HG02610 (cell line): Measurements from ENCODE around the gene LRRC32.

Experiments
- ATAC-seq: cut with Tn5 transposase; IDR thresholded peaks from one replicate; pipeline ENCODE4 v1.9.1; 2021; ENCODE audit warnings: mild to moderate bottlenecking, moderate library complexity; ENCODE audit not compliant: unreplicated experiment

The LRRC32 gene

DNA sequence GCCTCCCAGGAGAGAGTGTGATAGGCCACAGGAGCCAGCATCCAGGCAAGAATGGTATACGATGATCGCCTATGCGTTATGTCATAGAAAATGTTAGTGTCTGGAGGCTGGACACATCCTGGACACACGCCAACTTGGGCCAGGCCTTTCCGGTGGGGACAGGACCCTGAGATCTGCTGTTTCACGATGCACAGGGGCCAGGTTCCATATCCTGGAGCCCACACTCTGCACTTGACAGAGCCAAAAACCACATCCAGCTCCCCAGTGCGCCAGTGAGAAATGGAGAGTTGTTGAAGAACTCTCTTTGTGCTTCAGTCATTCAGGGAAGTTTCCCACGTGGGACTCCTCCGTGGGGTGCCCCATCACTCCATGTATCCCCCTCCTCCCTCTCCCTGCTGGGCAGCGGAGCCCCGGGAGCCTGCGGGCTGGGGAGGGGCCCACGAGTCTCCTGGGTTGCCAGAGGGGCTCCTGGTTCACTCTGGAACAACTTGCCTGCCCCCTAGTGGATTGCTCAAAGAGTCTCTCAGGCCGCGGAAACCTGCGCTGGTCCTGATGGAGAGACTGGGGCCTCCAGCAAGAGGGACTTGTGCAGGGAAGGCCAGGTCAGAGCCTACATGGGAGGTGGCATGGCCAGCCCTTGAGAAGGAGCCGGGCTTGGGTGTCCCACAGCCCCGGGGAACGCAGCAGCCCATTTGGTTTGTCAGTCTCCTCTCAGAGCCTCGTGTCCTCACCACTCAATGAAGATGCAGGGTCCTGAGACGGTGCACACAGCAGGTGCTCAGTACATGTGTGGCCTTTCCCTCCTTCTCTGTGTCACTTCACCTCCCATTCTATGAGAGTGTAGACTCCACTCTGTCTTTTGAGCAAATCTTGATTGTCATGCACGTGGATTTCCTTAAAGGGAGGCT lies 10.2 kb upstream of the LRRC32 start:
- no peak for ATAC-seq

DNA sequence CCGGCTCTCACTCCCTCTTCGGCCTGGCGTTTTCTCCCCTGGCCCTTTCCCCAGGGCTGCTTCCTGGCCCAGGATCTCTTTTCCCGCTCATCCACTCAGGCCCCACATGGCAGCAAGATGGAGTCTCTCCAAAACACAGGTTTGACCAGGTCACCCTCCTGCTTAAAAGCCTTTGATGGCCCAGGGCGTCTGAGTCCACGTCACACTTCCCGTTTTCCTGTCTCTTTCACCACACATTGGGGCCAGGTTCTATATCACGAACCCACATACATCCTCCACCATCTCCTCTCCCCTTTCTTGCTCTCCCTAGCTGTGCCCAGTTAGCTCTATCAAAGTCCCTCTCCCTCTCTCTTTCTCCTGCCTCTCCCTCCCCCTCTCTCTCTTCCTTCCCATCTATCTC lies 7.8 kb upstream of the LRRC32 start:
- ATAC-seq = no peak

DNA sequence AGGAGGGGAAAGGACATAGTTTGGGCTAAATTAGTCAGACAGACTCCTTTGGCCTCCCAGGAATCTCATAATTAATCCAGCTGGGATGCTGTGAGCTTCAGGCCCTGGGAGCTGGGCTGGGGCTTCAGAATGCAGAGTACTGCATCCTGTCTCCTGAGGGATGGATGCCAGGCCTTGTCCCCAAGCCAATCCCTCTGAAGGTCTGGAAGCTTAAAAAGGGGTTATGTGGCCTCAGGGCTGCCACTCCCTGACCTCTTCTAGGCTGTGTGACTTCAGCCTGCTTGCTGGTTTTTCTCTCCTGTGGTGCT lies 6.9 kb upstream of the LRRC32 start:
- ATAC-seq = no peak

DNA sequence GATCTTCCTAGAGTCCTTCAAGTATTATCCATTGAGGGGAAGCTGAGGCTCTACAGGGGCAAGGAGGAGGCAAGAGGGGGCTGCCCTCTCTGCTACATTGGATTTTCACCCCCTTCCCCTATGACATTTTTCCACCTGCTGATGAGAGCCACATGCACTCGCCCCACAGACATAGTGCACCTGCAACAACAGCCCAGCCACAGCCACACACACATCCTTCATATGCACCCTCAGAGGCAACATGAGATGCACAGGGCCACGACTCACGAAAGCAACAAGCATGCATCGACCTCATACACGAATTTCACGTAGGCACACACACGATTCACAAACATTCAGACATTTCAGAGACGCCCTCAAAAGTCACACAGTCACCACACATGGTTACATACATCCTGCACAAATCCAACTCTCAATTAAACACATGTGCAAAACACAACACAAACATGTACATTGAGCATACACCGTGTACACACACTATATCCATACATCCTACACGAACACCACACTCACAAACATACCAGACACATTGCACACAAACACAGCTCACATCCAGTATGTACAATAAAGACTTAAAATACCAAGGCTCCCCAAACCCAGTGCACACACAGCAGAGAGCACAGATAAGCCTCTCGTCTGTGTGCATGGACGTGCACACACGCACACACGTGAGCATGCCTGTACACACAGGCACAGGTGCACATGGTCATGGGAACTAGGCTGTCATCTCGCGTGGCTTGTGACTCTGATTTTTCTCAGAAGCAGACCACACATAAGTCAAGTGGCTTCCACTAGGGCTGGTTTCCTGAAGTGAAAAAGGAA lies 6.3 kb upstream of the LRRC32 start:
- ATAC-seq = no peak

DNA sequence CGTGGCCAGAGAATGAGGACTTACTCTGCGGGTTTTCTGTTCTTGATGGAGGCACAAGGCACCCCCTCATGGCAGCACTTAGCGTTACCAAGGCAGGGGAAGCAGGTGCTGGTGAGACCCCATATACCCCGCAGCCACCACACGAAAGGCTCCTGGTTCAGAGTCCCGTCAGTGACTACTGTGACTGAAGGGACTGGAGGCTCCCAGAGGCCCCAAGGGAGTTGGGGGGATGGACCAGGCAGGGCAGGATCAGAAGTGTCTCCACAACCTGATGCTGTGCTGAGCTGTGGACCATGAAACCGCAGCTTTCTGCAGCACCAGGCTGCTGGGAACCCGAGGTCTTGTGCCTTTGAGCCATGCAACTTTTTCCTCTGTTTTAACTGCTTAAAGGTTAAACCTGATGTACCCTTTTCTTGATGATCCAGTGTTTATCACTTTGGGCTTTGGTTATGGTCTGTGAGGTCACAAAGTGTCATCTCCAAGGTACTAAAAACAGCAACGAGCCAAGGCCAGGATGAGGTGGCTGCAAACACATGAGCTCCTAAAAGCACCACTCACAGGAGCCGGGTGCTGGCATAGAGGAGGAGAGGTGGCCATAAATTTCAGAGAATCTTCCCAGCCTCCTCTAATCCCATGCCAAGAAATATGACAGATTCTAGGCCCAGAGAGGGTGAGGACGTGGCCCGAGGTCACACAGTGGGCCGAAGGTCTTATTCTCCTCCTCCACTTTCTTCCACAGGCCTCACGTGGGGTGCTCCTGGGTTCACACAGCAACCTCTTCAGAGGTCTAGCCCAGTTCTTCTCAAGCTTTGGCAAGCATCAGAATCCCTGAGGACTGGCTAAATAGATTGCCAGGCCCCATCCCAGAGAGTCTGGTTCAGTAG lies 4.2 kb upstream of the LRRC32 start:
- ATAC-seq = peak; percentile 32

DNA sequence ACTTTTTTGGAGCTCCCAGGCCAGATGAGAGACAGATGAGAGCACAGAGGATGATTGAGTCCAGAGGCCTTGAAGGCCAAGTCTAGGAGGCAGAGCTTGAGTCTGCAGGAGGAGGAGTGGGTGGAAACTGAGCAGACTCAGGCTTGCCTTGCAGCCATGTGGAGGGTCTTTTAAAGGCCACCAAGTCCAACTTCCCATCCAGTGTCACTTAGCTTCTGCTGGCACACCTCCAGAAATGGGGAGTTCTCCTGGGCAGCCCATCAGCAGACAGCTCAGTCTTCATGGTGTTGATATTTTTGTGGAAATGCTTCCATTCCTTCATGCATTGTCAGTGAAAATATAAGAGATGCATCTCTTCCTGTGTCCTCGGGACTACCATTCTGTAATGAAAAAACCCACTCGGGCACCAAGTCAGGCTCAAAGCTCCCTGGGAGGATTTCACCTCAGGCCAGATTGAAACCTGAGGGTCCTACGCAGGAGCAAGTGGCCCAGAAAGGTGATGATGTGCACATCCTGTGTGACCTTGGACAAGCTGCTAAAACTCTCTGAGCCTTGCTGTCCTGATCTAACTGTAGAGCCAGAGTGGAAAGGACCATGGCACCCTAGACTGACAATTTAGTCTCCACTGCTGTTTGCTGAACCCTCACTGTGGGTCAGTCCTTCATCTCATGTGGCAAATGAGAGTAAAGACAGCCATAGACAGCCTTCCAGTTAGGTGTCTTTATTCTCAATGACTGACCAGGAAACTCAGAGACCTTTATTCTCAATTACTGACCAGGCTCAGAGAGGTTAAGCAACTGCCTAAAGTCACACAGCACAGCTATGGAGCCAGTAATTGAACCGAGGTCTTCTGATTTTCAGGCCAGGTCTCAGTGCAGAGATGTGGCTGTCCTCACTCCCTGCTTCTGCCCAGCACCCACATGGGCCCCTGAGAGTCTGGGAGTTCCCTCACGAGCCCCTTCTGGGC lies 2.9 kb upstream of the LRRC32 start:
- ATAC-seq = no peak

DNA sequence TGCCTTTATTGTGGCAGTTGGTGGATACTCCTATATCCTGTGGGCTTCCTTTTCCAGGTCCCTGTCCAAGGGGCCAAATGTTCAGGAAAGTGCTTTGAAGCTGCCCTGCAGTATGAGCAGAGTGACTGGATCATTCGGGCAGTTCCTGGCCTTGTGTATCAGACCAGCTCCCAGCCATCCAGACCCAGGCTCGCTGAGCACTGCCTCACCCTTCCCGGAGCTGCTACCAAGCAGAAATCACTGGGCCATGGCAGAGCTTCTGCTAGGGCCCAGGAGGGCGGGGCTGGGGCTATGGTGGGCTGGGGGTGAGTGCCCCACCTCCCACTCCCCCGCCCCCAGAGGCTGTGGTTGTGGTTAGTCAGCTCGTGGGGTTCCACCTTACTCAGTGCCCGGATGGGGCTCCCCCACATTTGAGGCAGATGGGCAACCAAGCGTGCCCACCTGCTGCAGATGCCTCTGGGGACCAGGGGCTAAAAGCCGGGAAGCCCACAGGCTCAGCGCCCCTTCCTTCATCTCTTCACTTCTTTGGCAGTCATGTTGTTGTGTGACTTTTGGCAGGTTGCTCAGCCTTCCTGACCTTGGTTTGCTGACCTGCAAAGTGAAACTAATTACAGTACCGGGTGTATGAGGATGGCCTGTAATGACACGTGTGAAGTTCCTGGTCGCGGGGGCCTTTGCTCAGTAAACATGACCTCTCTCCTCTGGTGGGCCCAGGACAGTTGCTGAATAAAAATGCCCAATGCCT lies 2.1 kb upstream of the LRRC32 start:
- ATAC-seq = peak; percentile 61

DNA sequence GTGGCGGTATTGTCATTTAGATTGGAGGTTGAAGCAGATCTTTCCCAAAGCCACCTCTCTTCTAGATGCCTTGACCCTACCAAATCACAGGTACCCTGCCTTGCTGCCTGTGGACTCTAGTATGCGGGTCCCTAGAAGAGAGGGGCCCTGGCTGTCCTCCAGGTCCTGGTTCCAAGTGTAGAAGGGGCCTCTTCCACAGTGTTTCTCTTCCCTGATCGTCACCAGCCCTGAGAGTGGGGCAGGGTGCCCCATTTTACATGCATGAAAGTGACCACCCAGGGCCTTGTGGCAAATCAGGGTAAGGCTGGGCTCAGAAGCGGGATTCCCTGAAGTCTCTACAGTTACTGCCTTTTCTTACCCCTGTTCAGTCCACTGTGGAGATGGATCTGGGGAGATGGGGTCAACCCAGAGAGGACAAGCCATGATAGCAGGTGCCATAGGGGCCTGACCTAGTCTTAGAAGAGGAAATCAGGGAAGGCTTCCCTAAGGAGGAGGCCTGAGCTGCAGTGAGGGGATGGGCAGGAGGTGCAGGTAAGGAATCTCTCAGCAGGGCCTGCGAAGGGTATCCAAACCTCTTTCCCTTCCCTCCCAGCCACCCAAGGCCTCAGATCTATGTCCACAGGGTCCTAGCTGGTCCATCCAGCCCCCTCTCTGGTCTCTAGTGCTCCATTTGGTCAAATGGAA lies 1.2 kb upstream of the LRRC32 start:
- no peak for ATAC-seq

DNA sequence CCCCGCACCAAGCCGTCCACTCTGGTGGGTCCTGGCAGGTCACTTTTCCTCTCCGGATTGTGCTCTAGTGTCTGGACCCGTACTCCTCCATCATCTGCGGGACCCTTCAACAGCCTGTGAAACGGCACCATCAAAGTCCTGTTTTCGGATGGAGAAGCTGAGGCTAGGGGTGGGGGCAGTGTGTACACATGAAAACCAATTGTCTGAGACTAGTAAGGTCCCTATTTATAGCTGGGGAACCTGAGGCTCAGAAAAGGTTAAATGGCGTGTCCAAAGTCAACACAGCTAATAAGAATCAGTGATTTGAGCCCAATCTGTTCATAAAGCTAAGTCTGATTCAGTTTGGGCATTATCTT lies 668 bp upstream of the LRRC32 start:
- no peak for ATAC-seq

DNA sequence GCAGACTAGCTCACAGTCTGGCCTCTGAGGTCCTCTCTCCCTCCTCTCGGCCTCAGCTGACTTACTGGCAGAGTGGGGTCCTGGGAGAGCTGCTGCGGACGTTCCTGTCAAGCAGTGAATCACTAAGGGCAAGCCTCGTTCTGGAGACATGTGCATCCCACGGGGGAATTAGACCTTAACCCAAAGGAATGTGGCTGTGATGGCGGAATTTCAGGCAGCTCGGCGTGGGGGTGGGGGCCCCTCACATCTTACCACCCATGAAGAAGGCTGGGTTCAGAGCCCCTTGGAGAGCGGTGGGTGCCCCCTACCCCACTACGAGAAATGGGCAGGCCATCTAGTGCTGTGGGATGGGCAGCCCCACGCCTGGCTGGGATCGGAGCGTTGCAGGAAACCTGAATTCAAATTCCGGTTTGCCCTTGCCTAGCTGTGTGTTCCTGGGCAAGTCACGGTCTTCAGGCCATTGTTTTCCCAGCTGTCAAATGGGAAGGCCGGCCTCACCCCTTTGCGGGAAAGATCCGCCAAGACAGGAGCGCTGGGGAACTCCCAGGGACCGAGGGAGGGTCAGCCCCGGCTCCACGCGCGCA lies 554 bp downstream of the LRRC32 start:
- ATAC-seq = no peak

DNA sequence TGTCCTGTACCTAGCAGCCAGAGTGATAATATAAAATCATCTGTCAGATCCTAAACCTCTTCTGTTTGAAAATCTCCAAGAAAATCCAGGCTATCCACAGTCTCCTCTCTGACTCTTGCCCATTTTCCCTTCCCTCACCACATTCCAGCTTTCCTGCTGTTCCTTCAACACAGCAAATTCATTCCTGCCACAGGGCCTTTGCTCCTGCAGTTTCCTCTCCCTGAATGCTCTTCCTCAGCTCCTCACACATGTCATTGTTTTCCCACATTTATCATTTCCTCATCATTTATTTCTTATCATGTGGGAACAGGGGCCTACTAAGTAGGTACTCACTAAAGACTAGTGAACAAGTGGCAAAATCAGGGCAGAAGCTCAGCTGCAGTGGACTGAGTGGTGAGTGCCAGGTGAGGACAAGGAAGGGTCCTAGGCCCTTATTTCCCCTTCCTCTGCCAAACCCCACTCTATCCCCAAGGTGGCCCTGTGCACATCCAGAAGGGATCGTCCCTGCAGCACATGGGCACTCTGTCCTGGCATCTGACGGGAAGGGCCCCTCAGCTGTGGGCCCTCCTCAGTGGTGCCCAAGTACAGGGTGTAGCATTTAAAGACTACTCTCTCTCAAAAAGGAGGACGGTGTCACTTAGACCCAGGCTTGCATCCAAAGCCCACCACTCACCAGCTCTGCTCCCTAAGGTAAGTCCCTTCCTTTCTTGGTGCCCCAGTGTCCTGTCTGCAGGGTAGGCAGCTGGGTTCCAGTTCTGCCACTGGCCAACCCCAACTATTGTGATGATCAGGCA lies 2.0 kb downstream of the LRRC32 start:
- no peak for ATAC-seq

DNA sequence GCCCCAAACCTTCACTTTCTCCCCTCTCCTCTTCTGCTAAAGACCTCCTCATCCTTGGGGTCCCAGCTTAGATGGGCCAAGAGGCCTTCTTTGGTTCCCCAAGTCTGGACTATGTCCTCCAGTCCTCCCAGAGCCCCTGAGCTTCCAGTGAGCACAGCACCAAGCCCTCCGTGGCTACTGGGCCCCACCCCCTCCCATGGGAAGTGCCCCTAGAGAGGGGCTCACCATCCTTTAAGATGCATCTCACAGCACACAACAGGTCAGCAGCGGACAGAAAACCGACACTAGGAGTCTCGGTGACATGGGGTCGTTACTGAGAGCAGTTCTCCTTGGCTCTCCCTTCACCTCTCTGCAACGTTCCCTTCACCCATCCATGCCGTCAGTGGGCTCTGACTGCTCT lies 2.7 kb downstream of the LRRC32 start:
- ATAC-seq = no peak

DNA sequence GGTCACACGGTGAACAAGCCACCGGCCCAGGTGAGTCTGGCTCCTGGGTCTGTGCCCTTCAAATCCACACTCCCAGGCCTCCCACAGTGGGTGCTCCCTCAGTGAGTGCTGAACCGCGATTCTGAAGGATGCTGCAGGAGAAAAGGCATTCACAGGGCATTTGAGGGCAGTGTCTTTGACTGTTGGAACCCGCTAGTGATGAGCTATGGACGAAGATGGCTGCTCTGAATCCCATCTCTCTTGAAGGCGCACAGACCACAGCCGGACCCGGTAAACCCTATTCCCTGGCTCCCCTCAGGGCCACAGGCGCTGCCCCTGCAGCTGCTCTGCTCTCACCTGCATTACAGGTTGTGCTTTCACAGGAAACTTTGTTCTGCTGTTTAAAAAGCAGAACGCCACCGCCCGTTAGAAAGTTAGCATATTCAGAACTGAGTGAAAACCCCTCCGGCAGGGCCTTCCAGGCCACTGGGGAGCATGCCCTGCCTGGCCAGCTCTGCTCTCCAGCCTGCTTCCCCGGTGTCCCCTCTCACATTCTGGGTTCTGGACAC lies 3.2 kb downstream of the LRRC32 start:
- ATAC-seq = no peak

DNA sequence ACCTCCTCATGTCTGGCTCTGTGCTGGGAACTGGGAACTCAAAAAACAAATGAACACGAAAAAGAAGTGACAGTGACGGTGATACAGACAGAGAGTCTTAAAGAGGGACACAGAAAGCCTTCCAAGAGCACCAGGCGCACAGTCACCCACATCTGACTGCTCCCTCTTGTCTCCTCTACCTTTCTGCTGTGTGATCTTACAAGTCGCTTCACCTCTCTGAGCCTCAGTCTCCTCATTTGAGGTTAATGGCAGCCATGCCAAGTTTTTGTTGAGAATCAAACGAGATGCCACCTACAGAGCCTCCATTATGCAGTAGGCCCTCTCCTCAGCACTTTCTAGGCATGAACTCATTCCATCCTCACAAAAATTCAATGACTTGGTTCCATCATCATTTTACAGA lies 3.7 kb downstream of the LRRC32 start:
- no peak for ATAC-seq

DNA sequence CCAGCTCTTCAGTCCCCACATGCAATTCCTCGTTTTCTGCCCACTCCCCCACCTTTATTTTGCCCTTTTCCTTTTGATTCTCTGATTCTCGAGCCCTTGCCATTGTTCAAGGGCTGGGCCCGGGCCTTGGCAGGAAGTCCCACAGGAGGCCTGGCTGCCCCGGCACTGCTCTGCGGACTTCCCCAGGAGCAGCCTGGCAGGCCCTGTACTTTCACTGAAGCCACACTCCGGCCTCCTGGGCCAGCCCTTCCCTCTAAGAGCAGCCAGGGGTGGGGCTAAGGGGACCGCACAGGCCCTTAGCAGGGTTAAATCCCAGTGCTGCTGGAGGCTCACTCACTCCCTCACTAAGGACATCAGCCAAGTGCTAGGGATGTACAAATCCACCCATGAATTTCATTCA lies 4.1 kb downstream of the LRRC32 start:
- ATAC-seq = peak; percentile 69

DNA sequence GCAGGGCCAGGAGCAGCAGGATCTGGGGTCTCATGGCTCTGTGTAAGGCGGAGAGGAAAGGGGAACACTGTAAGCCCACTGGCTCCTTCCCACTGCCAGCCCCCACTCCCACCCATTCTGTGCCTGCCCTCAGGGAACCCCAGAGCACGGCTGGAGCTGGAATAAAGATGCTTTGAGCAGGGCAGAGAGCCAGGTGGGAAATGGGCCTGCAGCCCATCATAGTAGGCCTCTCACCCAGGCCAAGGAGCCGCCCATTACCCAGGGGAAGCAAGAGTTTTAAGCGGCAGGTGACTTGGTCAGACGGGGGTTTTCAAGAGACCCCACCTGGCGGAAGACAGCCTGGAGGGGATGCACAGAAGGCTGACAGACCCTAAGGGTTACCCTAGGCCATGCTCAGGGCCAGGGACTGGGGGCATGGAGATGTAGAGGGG lies 4.6 kb downstream of the LRRC32 start:
- no peak for ATAC-seq

DNA sequence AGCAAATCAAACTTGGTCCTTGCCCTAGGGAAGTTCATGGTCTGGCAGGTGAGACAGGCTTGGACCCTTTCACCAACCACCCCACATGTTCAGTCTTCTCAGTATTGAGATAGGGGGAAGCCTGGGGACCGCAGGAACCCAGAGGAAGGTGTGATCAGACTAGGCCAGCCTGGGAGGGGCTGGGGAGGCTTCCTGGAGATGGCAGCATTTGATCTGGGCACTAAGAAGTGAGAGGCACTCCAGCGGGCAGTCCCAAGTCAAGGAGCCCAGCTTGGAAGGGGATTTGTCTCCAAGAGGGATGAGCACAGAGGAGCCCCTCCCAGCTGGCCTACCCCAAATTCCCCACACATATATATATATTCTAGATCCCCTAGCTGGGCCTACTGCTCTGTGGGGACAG lies 5.4 kb downstream of the LRRC32 start:
- no peak for ATAC-seq
